Neural progenitor cell (in vitro differentiated cells): ENCODE data around the gene ZBED1.

Experiments used
- CTCF ChIP-seq: fragments of 200-600 bp; sonication (generic); IDR thresholded peaks from 2 replicates; pipeline ENCODE4 v1.5.1; 2017; ENCODE audit warnings: antibody characterized with exemption, mild to moderate bottlenecking
- EZH2 ChIP-seq: fragments of 200-600 bp; sonication (generic); IDR thresholded peaks from 2 replicates; pipeline ENCODE4 v1.6.1; 2017; ENCODE audit warnings: antibody characterized with exemption, mild to moderate bottlenecking, moderate library complexity
- EZH2phosphoT487 ChIP-seq: fragments of 200-600 bp; sonication (generic); IDR thresholded peaks from 2 replicates; pipeline ENCODE4 v1.6.1; 2017; ENCODE audit warnings: antibody characterized with exemption

GRCh38 chrX:2511326-2511725, 10.6 kb upstream of the ZBED1 start:
- TF ChIP-seq CTCF (no peak), EZH2 (no peak), EZH2phosphoT487 (no peak)
